Measurements from ENCODE around the gene EMC10. TPM values are rescaled to one million over a fixed set of nuclear protein-coding genes. Genes with fewer than 3 reads are reported as not detected.
"Not testable (repeated sequence)": the region's sequence is repeated elsewhere in the genome, so short reads cannot be mapped to it uniquely, and the experiment has no call there.

EMC10 gene
- total RNA-seq, 3 donors from 2014 or later: 111 to 122 (median 117) TPM

DNA sequence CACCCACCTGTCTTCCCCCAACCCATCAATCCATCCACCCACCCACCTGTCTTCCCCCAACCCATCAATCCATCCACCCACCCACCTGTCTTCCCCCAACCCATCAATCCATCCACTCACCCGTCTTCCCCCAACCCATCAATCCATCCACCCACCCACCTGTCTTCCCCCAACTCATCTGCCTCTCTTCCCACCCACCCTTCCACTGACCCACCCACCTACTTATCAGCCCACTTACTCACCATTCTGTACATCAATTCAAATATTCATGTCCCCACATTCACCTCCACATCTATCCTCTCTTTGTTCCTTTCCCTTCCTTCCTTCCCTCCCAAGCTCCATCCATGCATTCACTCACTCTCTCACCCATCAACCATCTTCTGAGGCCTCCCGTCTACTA is 37.2 kb upstream of the EMC10 start:
- not testable (repeated sequence) for H3K36me3 Mint-ChIP-seq (ENCODE audit: insufficient read depth); H3K27me3 Mint-ChIP-seq (ENCODE audit: low read depth); H3K4me1 Mint-ChIP-seq (ENCODE audit: low read depth); H3K4me3 Mint-ChIP-seq; DNase-seq; ATAC-seq; H3K9me3 Mint-ChIP-seq

GRCh38 chr19:50444059-50444458 is 32.2 kb upstream of the EMC10 start:
- ATAC-seq (no peak), DNase-seq (no peak)
- Mint-ChIP-seq H3K36me3 (ENCODE audit: insufficient read depth) (no peaks in the 10 kb centered on the region), H3K9me3 (no peaks in the 10 kb centered on the region), H3K4me3 (no peak overlapping the region), H3K4me1 (ENCODE audit: low read depth) (no peaks in the 10 kb centered on the region), H3K27me3 (ENCODE audit: low read depth) (peaks cover 10% of the 10 kb centered on the region)

DNA sequence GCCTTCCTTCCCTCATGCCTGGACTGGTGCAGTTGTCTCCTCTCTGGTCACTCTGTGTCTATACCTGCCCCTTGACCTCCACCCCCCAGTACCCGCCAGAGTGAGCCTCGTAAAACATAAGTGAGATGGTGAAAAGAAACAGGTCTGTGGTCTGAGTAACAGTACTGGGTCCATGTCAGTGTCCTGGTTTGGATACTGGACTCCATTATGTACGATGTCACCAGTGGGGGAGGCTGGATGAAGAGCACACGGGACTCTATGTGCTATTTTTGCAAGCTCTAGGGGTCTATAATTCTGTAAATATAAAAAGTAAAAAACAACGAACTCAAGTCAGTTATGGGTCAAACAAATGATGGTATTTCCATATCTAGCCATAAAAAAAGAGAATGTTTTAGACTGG is 29.3 kb upstream of the EMC10 start:
- Mint-ChIP-seq H3K4me3 (no peak overlapping the region), H3K36me3 (ENCODE audit: insufficient read depth) (no peaks in the 10 kb centered on the region), H3K4me1 (ENCODE audit: low read depth) (peaks cover 5% of the 10 kb centered on the region), H3K9me3 (no peaks in the 10 kb centered on the region), H3K27me3 (ENCODE audit: low read depth) (peaks cover 11% of the 10 kb centered on the region)
- no peak for DNase-seq
- ATAC-seq: no peak

- peaks cover 5% of the 10 kb centered on the region for H3K4me1 Mint-ChIP-seq (ENCODE audit: low read depth)
- DNase-seq (no peak), ATAC-seq (no peak)
- no peaks in the 10 kb centered on the region for H3K9me3 Mint-ChIP-seq
- H3K4me3 Mint-ChIP-seq: no peak overlapping the region
- H3K27me3 Mint-ChIP-seq (ENCODE audit: low read depth): peaks cover 11% of the 10 kb centered on the region
- H3K36me3 Mint-ChIP-seq (ENCODE audit: insufficient read depth): no peaks in the 10 kb centered on the region
Measured at GRCh38 chr19:50447750-50448149, 28.6 kb upstream of the EMC10 start.

GRCh38 chr19:50449236-50449899 is 26.9 kb upstream of the EMC10 start:
- ATAC-seq (no peak), DNase-seq (no peak)
- peaks cover 11% of the 10 kb centered on the region for H3K27me3 Mint-ChIP-seq (ENCODE audit: low read depth)
- H3K4me3 Mint-ChIP-seq: no peak overlapping the region
- H3K36me3 Mint-ChIP-seq (ENCODE audit: insufficient read depth): no peaks in the 10 kb centered on the region
- no peaks in the 10 kb centered on the region for H3K9me3 Mint-ChIP-seq
- peaks cover 5% of the 10 kb centered on the region for H3K4me1 Mint-ChIP-seq (ENCODE audit: low read depth)

DNA sequence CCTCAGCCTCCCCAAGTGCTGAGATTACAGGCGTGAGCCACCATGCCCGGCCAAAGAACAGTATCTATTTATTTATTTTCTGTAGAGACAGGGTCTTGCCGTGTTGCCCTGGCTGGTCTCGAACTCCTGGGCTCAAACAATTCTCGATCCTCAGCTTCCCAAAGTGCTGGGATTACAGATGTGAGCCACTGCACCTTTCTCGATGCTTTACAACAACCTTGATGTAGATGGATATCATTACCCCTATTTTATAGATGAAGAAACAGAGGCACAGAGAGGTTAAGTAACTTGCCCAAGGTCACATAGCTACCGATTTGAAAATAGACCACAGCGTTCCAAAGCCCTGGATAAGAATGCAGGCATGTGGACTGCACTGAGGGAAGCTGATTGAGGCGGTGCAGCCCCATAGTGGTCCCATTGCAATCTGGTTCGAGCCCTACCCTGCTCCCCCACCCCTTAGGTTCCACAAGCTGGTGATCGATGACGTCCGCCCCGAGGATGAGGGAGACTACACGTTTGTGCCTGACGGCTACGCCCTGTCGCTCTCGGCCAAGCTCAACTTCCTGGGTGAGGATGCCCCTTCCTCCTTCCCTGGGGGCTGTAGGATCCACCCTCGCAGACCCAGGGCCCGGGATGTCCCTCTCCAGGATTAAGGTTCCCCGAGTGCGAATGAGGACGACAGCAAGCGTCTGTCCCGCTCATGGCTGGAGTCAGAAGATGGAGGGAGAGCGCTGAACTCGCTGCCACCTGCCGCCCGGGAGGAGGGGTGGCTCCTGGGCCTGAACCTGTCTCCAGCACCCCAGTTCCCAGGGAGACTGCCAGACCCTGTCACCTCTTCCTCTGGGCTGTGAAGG is 25.7 kb upstream of the EMC10 start:
- Mint-ChIP-seq H3K36me3 (ENCODE audit: insufficient read depth) (no peaks in the 10 kb centered on the region), H3K4me1 (ENCODE audit: low read depth) (peaks cover 5% of the 10 kb centered on the region), H3K9me3 (no peaks in the 10 kb centered on the region), H3K4me3 (peak overlapping the region; percentile 16), H3K27me3 (ENCODE audit: low read depth) (peaks cover 14% of the 10 kb centered on the region)
- ATAC-seq (no peak), DNase-seq (no peak)

- peaks cover 5% of the 10 kb centered on the region for H3K4me1 Mint-ChIP-seq (ENCODE audit: low read depth)
- H3K27me3 Mint-ChIP-seq (ENCODE audit: low read depth): peaks cover 17% of the 10 kb centered on the region
- ATAC-seq: no peak
- no peak for DNase-seq
- H3K36me3 Mint-ChIP-seq (ENCODE audit: insufficient read depth): no peaks in the 10 kb centered on the region
- no peak overlapping the region for H3K4me3 Mint-ChIP-seq
- no peaks in the 10 kb centered on the region for H3K9me3 Mint-ChIP-seq
Measured at GRCh38 chr19:50451223-50451534, 25.1 kb upstream of the EMC10 start.

- no peak for DNase-seq
- Mint-ChIP-seq H3K4me1 (ENCODE audit: low read depth) (peaks cover 5% of the 10 kb centered on the region), H3K9me3 (no peaks in the 10 kb centered on the region), H3K36me3 (ENCODE audit: insufficient read depth) (no peaks in the 10 kb centered on the region), H3K27me3 (ENCODE audit: low read depth) (peaks cover 32% of the 10 kb centered on the region), H3K4me3 (no peak overlapping the region)
- no peak for ATAC-seq
Measured at GRCh38 chr19:50453243-50453642, 23.1 kb upstream of the EMC10 start.

DNA sequence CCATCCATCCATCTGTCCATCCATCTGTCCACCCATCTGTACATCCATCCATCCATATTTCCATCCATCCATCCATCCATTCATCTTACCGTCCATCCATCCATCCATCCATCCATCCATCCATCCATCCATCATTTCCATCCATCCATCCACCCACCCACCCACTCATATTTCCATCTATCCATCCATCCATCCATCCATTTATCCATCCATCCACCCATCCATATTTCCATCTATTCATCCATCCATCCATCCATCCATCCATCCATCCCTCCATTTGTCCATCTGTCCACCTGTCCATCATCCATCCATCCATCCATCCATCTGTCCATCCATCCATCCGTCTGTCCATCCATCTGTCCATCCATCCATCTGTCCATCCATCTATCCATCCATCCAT is 20.3 kb upstream of the EMC10 start:
- Mint-ChIP-seq H3K27me3 (ENCODE audit: low read depth) (peaks cover 38% of the 10 kb centered on the region), H3K36me3 (ENCODE audit: insufficient read depth) (no peaks in the 10 kb centered on the region), H3K4me1 (ENCODE audit: low read depth) (peaks cover 6% of the 10 kb centered on the region), H3K4me3 (no peak overlapping the region), H3K9me3 (no peaks in the 10 kb centered on the region)
- no peak for DNase-seq
- ATAC-seq: no peak

- ATAC-seq: no peak
- Mint-ChIP-seq H3K27me3 (ENCODE audit: low read depth) (peaks cover 43% of the 10 kb centered on the region), H3K4me1 (ENCODE audit: low read depth) (peaks cover 6% of the 10 kb centered on the region), H3K9me3 (no peaks in the 10 kb centered on the region), H3K36me3 (ENCODE audit: insufficient read depth) (no peaks in the 10 kb centered on the region), H3K4me3 (no peak overlapping the region)
- no peak for DNase-seq
Measured at GRCh38 chr19:50457300-50457699, 19.0 kb upstream of the EMC10 start.

DNA sequence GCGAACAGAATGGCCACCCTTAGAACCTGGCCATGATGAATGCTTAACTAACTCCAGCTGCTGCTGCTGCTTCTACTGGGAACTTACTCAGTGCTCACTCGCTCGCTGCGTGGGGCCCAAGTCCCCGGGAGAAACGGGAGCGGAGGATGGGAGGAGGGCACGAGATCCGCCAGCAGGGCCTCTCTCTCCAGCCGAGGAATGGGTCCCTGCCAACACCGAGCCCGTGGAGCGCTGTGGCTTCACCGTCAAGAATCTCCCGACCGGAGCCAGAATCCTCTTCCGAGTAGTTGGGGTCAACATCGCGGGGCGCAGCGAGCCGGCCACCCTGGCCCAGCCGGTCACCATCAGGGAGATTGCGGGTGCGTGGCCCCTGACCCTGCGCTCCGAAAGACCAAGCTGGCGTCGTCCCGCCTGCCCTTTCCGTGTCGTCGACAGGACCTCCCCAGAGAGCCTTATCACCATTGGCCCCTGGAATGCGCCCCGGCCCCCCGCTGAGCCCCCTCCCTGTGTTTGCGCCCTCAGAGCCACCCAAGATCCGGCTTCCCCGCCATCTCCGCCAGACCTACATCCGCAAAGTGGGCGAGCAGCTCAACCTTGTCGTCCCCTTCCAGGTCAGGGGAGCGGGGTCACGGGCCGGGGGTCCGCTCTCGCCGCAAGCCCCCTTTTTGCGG is 17.8 kb upstream of the EMC10 start:
- peaks cover 47% of the 10 kb centered on the region for H3K27me3 Mint-ChIP-seq (ENCODE audit: low read depth)
- H3K9me3 Mint-ChIP-seq: no peaks in the 10 kb centered on the region
- H3K36me3 Mint-ChIP-seq (ENCODE audit: insufficient read depth): no peaks in the 10 kb centered on the region
- ATAC-seq: no peak
- no peak overlapping the region for H3K4me3 Mint-ChIP-seq
- H3K4me1 Mint-ChIP-seq (ENCODE audit: low read depth): peaks cover 6% of the 10 kb centered on the region
- no peak for DNase-seq

DNA sequence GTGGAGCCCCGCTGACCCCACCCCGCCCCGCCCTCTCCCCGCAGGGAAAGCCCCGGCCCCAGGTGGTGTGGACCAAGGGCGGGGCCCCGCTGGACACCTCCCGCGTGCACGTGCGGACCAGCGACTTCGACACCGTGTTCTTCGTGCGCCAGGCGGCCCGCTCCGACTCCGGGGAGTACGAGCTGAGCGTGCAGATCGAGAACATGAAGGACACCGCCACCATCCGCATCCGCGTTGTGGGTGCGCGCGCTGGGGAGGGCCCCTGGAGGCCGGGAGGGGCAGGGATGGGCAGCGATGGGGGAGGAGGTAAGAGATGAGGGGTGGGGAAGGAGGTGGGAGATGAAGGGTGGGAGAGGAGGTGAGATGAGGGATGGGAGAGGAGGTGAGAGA is 17.2 kb upstream of the EMC10 start:
- H3K4me1 Mint-ChIP-seq (ENCODE audit: low read depth): peaks cover 6% of the 10 kb centered on the region
- H3K36me3 Mint-ChIP-seq (ENCODE audit: insufficient read depth): no peaks in the 10 kb centered on the region
- DNase-seq (no peak), ATAC-seq (no peak)
- no peak overlapping the region for H3K4me3 Mint-ChIP-seq
- no peaks in the 10 kb centered on the region for H3K9me3 Mint-ChIP-seq
- peaks cover 48% of the 10 kb centered on the region for H3K27me3 Mint-ChIP-seq (ENCODE audit: low read depth)

DNA sequence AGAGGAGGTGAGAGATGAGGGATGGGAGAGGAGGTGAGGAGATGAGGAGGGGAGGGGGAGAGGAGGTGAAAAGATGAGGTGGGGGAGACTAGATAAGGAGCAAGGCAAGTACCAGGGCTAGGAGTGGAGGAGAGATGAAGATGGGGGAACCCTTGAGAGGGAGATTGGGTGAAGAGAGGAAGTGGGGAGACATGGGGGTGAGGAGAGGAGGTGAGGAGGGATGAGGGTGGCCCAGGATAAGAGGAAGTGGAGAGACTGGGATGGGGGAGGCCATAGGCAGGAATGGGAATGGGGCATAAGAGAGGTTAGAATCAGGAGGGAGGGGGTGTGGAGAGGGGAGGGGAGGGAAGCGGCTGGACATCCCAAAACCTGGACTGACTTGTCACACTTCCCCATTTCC is 16.7 kb upstream of the EMC10 start:
- ATAC-seq (no peak), DNase-seq (no peak)
- Mint-ChIP-seq H3K36me3 (ENCODE audit: insufficient read depth) (no peaks in the 10 kb centered on the region), H3K4me1 (ENCODE audit: low read depth) (peaks cover 6% of the 10 kb centered on the region), H3K4me3 (no peak overlapping the region), H3K9me3 (no peaks in the 10 kb centered on the region), H3K27me3 (ENCODE audit: low read depth) (peaks cover 48% of the 10 kb centered on the region)

- Mint-ChIP-seq H3K4me3 (peak overlapping the region; percentile 17), H3K9me3 (no peaks in the 10 kb centered on the region), H3K4me1 (ENCODE audit: low read depth) (peaks cover 6% of the 10 kb centered on the region), H3K27me3 (ENCODE audit: low read depth) (peaks cover 49% of the 10 kb centered on the region), H3K36me3 (ENCODE audit: insufficient read depth) (no peaks in the 10 kb centered on the region)
- ATAC-seq: peak; percentile 70 to 76
- no peak for DNase-seq
Measured at GRCh38 chr19:50460161-50460765, 16.0 kb upstream of the EMC10 start.

Measured in activated T-cell treated with anti-CD3 and anti-CD28 coated beads, Interleukin-2, amount 50 U/mL, for 4 hours (primary cell).